Limb (tissue), 2 donors: ENCODE data around the gene RAB13.

ENCODE experiments used
- DNase-seq, 2 donors: peaks; one replicate each; pipeline ENCODE4 v3.0.0-alpha.2; 2016; ENCODE audit errors: extremely low spot score in 2 of 2

The RAB13 gene

GRCh38 chr1:153934746-153935145 is 51.4 kb downstream of the RAB13 start:
- DNase-seq, result no peak

DNA sequence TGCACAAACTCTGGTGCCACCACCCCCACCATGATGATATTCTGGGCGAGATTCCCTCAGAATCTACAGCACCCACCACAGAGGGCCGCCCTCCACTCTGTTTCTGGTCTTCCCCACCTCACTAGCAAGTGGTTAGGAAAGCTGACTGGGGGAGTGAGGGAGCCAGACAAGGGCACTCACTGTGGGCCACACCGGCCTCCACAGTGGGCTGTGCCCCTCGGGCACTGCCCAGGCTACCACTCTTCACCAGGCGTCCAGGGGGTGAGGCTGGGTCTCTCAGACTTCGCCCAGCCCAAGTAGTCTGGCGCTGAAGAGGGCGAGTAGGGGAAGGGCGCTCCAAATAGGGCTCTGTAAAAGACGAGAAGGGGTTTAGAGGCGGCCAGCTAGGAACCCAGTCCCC is 52.2 kb downstream of the RAB13 start:
- no peak for DNase-seq

DNA sequence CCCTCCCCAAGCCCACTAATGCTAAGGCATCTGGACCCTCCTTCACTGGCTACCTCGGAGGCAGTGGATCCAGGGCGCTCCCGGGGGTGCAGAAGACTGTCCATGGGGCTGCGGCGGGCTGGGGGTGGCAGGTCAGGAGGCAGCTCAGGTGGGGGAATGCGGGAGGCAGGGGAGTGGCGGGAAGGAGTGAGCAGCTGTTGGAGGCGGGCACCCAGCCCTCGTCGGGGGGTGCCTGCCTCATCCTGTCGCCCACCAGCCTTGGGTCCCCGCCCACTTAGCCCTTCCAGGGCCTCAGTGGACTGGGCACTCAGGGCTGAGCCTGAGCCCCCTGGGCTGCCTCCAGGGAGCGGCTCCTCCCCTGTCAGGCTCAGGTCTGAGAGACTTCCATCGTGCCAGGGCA is 52.7 kb downstream of the RAB13 start:
- DNase-seq, result no peak

GRCh38 chr1:153932156-153933131 is 53.7 kb downstream of the RAB13 start:
- no peak for DNase-seq
